ENCODE data around the gene RPS29. TPM values are rescaled to one million over a fixed set of nuclear protein-coding genes. Genes with fewer than 3 reads are reported as not detected.

RPS29 gene
- total RNA-seq, 2 donors from 2014 or later, result 1,577 to 1,586 TPM

DNA sequence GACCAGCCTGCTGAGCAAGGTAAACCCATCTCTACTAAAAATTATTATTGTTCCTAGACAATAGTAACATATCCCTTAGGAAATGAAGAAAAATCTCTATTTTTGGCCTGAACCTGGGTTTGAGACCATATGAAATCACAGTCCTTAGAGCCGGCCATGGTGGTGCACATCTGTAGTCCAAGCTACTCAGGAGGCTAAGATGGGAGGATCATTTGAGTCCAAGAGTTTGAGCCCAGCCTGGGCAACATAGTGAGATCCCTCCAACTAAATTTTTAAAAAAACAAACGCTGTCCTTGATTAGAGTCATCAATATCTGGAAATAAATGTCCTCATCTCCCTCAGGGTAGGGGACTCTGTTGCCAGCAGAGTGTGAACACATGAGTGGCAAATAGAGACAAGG is 34.6 kb downstream of the RPS29 start:
- H3K27me3 Mint-ChIP-seq (ENCODE audit: insufficient read depth), result no peaks in the 10 kb centered on the region
- peaks cover 3% of the 10 kb centered on the region for H3K36me3 Mint-ChIP-seq (ENCODE audit: low read depth)
- 96 to 100% methylated on average over 2 of the region's 2 CpGs for WGBS, 2 experiments (ENCODE audit: insufficient coverage in 1 of 2, insufficient read length in 1 of 2)
- Histone ChIP-seq H3K9ac (ENCODE audit: extremely low read depth, low read length, poor library complexity, severe bottlenecking) (no peak overlapping the region), H3K4me1 (ENCODE audit: control insufficient read depth, insufficient read depth, low read length) (peaks cover 14% of the 10 kb centered on the region), H3K4me3 (ENCODE audit: low read length) (no peak overlapping the region), H3K36me3 (ENCODE audit: control insufficient read depth, insufficient read depth, low read length) (no peaks in the 10 kb centered on the region), H3K27ac (ENCODE audit: low read depth, low read length) (no peak overlapping the region), H3K27me3 (ENCODE audit: control insufficient read depth, insufficient read depth, low read length, poor library complexity, severe bottlenecking) (no peaks in the 10 kb centered on the region), H3K9me3 (ENCODE audit: control insufficient read depth, low read length) (peaks cover 3% of the 10 kb centered on the region)
- TF ChIP-seq, protein P1, sequence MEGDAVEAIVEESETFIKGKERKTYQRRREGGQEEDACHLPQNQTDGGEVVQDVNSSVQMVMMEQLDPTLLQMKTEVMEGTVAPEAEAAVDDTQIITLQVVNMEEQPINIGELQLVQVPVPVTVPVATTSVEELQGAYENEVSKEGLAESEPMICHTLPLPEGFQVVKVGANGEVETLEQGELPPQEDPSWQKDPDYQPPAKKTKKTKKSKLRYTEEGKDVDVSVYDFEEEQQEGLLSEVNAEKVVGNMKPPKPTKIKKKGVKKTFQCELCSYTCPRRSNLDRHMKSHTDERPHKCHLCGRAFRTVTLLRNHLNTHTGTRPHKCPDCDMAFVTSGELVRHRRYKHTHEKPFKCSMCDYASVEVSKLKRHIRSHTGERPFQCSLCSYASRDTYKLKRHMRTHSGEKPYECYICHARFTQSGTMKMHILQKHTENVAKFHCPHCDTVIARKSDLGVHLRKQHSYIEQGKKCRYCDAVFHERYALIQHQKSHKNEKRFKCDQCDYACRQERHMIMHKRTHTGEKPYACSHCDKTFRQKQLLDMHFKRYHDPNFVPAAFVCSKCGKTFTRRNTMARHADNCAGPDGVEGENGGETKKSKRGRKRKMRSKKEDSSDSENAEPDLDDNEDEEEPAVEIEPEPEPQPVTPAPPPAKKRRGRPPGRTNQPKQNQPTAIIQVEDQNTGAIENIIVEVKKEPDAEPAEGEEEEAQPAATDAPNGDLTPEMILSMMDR (conservative IDR thresholded peaks at IDR 0.05), result no peak
- no peak overlapping the region for H3K27ac Mint-ChIP-seq
- peaks cover 5% of the 10 kb centered on the region for H3K9me3 Mint-ChIP-seq
- H3K4me1 Mint-ChIP-seq, result peaks cover 31% of the 10 kb centered on the region
- DNase-seq, result no peak
- no peak overlapping the region for H3K4me3 Mint-ChIP-seq

DNA sequence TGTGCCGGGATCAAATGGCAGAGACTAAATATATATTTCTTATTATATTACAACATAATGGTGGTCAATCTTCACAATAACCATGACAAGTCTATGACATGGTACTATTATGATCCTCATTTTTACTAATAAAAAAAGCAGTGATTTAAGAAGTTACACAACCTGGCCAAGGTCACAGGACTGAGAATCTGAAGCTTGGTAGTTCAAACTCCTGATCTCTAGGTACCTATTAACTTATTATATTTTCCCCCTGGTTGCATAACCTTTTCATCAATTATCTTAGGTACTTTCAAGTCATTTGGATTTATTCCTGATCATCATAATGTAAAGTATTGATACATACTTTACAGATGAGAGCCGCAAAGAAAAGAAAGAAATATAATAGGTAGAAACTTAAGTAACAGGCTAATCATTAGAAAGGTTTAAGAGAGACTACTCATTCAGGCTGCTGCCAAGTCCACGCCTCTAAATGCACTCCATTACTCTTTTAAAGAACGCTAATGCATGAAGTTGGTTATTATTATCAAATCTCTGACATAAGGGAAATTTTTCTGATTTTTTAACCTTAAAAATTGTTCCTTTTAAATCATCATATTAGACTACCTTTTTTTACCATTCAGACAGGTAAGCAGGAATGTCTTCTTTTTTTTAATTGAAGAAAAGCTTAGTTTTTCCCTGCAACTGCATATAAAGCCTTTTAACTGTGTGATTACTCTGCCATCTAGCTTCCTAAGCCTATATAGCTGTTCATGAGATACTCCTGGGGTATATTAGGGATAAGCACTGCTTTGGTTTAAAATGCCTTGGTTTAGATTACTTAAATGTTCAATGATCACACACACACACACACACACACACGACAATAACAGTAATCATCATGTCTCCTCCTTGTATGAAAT is 35.6 kb downstream of the RPS29 start:
- no peak for DNase-seq
- Mint-ChIP-seq H3K4me3 (peak overlapping the region; percentile 26), H3K36me3 (ENCODE audit: low read depth) (peaks cover 4% of the 10 kb centered on the region), H3K4me1 (peaks cover 36% of the 10 kb centered on the region), H3K9me3 (peaks cover 5% of the 10 kb centered on the region), H3K27ac (peak overlapping the region; percentile 83), H3K27me3 (ENCODE audit: insufficient read depth) (no peaks in the 10 kb centered on the region)
- Histone ChIP-seq H3K9ac (ENCODE audit: extremely low read depth, low read length, poor library complexity, severe bottlenecking) (peak overlapping the region; percentile 6), H3K4me3 (ENCODE audit: low read length) (no peak overlapping the region), H3K9me3 (ENCODE audit: control insufficient read depth, low read length) (peaks cover 3% of the 10 kb centered on the region), H3K27ac (ENCODE audit: low read depth, low read length) (no peak overlapping the region), H3K4me1 (ENCODE audit: control insufficient read depth, insufficient read depth, low read length) (peaks cover 14% of the 10 kb centered on the region), H3K36me3 (ENCODE audit: control insufficient read depth, insufficient read depth, low read length) (no peaks in the 10 kb centered on the region), H3K27me3 (ENCODE audit: control insufficient read depth, insufficient read depth, low read length, poor library complexity, severe bottlenecking) (no peaks in the 10 kb centered on the region)
- TF ChIP-seq, protein P1 (conservative IDR thresholded peaks at IDR 0.05), result peak; percentile 71
- WGBS, 2 experiments (ENCODE audit: insufficient coverage in 1 of 2, insufficient read length in 1 of 2), result 54% methylated on average over 3 of the region's 5 CpGs; no CpG with 5 or more reads in 1 of the 2 experiments

DNA sequence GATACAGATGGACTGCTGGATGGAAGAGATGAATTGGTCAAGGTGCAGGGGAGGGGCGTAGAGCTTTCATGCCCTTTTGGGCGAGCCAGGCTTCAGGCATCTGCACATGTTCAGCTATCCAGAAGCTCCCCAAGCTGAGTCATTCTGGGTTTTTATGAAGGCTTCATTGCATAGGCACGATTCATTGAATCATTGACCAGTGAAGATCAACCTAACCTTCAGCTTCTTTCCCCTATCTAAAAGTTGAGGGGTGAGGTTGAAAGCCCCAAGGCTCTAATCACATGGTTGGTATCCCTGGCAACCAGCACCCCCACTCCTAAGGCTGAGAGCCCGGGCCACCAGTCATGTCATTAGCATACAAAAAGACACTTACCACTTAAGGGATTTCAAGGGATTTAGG is 36.3 kb downstream of the RPS29 start:
- Mint-ChIP-seq H3K27ac (peak overlapping the region; percentile 83), H3K4me1 (peaks cover 36% of the 10 kb centered on the region), H3K9me3 (peaks cover 5% of the 10 kb centered on the region), H3K4me3 (peak overlapping the region; percentile 26), H3K36me3 (ENCODE audit: low read depth) (peaks cover 5% of the 10 kb centered on the region), H3K27me3 (ENCODE audit: insufficient read depth) (no peaks in the 10 kb centered on the region)
- peak overlapping the region; percentile 47 for H3K4me3 ChIP-seq (ENCODE audit: low read length)
- 49 to 63% methylated on average over 3 to 4 of the region's 4 CpGs for WGBS, 2 experiments (ENCODE audit: insufficient coverage in 1 of 2, insufficient read length in 1 of 2)
- H3K9ac ChIP-seq (ENCODE audit: extremely low read depth, low read length, poor library complexity, severe bottlenecking), result no peak overlapping the region
- DNase-seq, result peak; percentile 80
- peaks cover 3% of the 10 kb centered on the region for H3K9me3 ChIP-seq (ENCODE audit: control insufficient read depth, low read length)
- no peak overlapping the region for H3K27ac ChIP-seq (ENCODE audit: low read depth, low read length)
- TF ChIP-seq, protein P1 (conservative IDR thresholded peaks at IDR 0.05), result no peak
- H3K36me3 ChIP-seq (ENCODE audit: control insufficient read depth, insufficient read depth, low read length), result no peaks in the 10 kb centered on the region
- peaks cover 14% of the 10 kb centered on the region for H3K4me1 ChIP-seq (ENCODE audit: control insufficient read depth, insufficient read depth, low read length)
- no peaks in the 10 kb centered on the region for H3K27me3 ChIP-seq (ENCODE audit: control insufficient read depth, insufficient read depth, low read length, poor library complexity, severe bottlenecking)

Data from endodermal cell (in vitro differentiated cells).